GM23248 (cell line): ENCODE data around the gene SNAPIN. TPM values are rescaled to one million over a fixed set of nuclear protein-coding genes. Genes with fewer than 3 reads are reported as not detected.

ENCODE experiments used
- DNase-seq: peaks from one replicate; pipeline ENCODE4 v3.0.0-alpha.2; 2015
- H2AFZ ChIP-seq: fragments of 200-600 bp; sonication (generic); 2 replicates; pipeline ENCODE4 v1.6.1; 2016; ENCODE audit warnings: antibody characterized with exemption
- H3F3A ChIP-seq: fragments of 200-600 bp; sonication (generic); 2 replicates; pipeline ENCODE4 v1.6.1; 2016; ENCODE audit warnings: mild to moderate bottlenecking, antibody characterized with exemption, mixed run types; ENCODE audit not compliant: insufficient read depth
- H3K27ac ChIP-seq: fragments of 200-600 bp; sonication (generic); 2 replicates; pipeline ENCODE4 v1.5.1; 2016; ENCODE audit warnings: mild to moderate bottlenecking
- H3K27me3 ChIP-seq: fragments of 200-600 bp; sonication (generic); replicated peaks from 2 replicates; pipeline ENCODE4 v1.6.1; 2016; ENCODE audit warnings: mild to moderate bottlenecking; ENCODE audit not compliant: insufficient read depth
- H3K36me3 ChIP-seq: fragments of 200-600 bp; sonication (generic); 2 replicates; pipeline ENCODE4 v1.6.1; 2016; ENCODE audit warnings: low read depth, mild to moderate bottlenecking
- H3K4me1 ChIP-seq: fragments of 200-600 bp; sonication (generic); 2 replicates; pipeline ENCODE4 v1.6.1; 2016; ENCODE audit warnings: mild to moderate bottlenecking; ENCODE audit not compliant: insufficient read depth
- H3K4me2 ChIP-seq: fragments of 200-600 bp; sonication (generic); one replicate; pipeline ENCODE4 v1.6.1; 2016; ENCODE audit warnings: mild to moderate bottlenecking; ENCODE audit not compliant: unreplicated experiment
- H3K4me3 ChIP-seq: fragments of 200-600 bp; sonication (generic); 2 replicates; pipeline ENCODE4 v1.5.1; 2016; ENCODE audit warnings: mild to moderate bottlenecking
- H3K79me2 ChIP-seq: fragments of 200-600 bp; sonication (generic); 2 replicates; pipeline ENCODE4 v1.6.1; 2016; ENCODE audit warnings: mild to moderate bottlenecking; ENCODE audit not compliant: insufficient read depth
- H3K9ac ChIP-seq: fragments of 200-600 bp; sonication (generic); 2 replicates; pipeline ENCODE4 v1.6.1; 2016; ENCODE audit warnings: mild to moderate bottlenecking
- H3K9me2 ChIP-seq: fragments of 200-600 bp; sonication (generic); 2 replicates; pipeline ENCODE4 v1.6.1; 2016; ENCODE audit warnings: mixed run types, mild to moderate bottlenecking, moderate library complexity; ENCODE audit not compliant: insufficient read depth
- H3K9me3 ChIP-seq: fragments of 200-600 bp; sonication (generic); one replicate; pipeline ENCODE4 v1.6.1; 2017; ENCODE audit warnings: low read depth
- H4K20me1 ChIP-seq: fragments of 200-600 bp; sonication (generic); 2 replicates; pipeline ENCODE4 v1.6.0; 2016; ENCODE audit not compliant: insufficient read depth
- EZH2 ChIP-seq: fragments of 200-600 bp; sonication (generic); IDR thresholded peaks from 2 replicates; pipeline ENCODE4 v1.6.1; 2018; ENCODE audit warnings: antibody characterized with exemption, mild to moderate bottlenecking; ENCODE audit not compliant: insufficient read depth, poor library complexity, severe bottlenecking
- EZH2phosphoT487 ChIP-seq: fragments of 200-600 bp; sonication (generic); IDR thresholded peaks from 2 replicates; pipeline ENCODE4 v1.6.1; 2018; ENCODE audit warnings: antibody characterized with exemption, moderate library complexity, mild to moderate bottlenecking, low read depth; ENCODE audit not compliant: insufficient read depth
- whole genome bisulfite sequencing, 2 experiments: methylation state at CpG; one replicate each; pipeline ENCODE4 v1.1.6; 2015 to 2017; ENCODE audit warnings: low lambda C conversion rate in 2 of 2, low coverage in 1 of 2; ENCODE audit errors: missing lambda C conversion rate in 2 of 2; 5-methylcytosine and 5-hydroxymethylcytosine counted together
- in situ Hi-C: fragments of 300-500 bp; cut with MboI; formaldehyde crosslinking; loops from 2 replicates; pipeline ENCODE4 v1.15.0; 2020
- polyA plus RNA-seq: library from polyadenylated mRNA; unstranded; fragments of >200 nt; fragmentation: Nextera tagmentation; extraction: Ambion mirVana; gene quantifications from 2 replicates; pipeline ENCODE4 v1.2.1, GENCODE V29; 2016
- total RNA-seq: library from RNA; depleted of rRNA; stranded (reverse); fragments of >200 nt; shearing (Covaris generic); gene quantifications from 2 replicates; pipeline ENCODE4 v1.2.3, GENCODE V29; 2014; rRNA removed

Gene SNAPIN, protein sequence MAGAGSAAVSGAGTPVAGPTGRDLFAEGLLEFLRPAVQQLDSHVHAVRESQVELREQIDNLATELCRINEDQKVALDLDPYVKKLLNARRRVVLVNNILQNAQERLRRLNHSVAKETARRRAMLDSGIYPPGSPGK
- 50.2 and 70.5 TPM in 2 replicates for total RNA-seq
- polyA plus RNA-seq = 82.1 and 83.8 TPM in 2 replicates

GRCh38 chr1:153658400-153659174 lies at the start of gene SNAPIN:
TSS of gene SNAPIN (plus strand) at chr1:153658703. CDS start at chr1:153658744, 41 bp downstream.
- no peaks in the 10 kb centered on the region for H3K27me3 ChIP-seq
- H3F3A ChIP-seq = peaks cover 35% of the 10 kb centered on the region
- H3K4me3 ChIP-seq = peak within 1 kb of the TSS; percentile 85
- H3K9ac ChIP-seq = peak within 1 kb of the TSS; percentile 75
- DNase-seq = peak; percentile 96
- no peaks in the 10 kb centered on the region for H4K20me1 ChIP-seq
- H3K9me3 ChIP-seq = no peaks in the 10 kb centered on the region
- peaks cover 19% of the 10 kb centered on the region for H3K79me2 ChIP-seq
- H3K4me2 ChIP-seq = peak within 1 kb of the TSS; percentile 77
- H3K9me2 ChIP-seq = no peaks in the 10 kb centered on the region
- peaks cover 10% of the 10 kb centered on the region; the same call in 1 of the 2 replicates for H3K4me1 ChIP-seq
- TF ChIP-seq EZH2phosphoT487 = no peak
- no peak for TF ChIP-seq EZH2
- in situ Hi-C loops = no loop called here
- 3 to 4% methylated on average over 39 to 53 of the region's 53 CpGs for WGBS, 2 experiments
- 0 out of 2 replicates have a peak within 1 kb of the TSS, but pooled peaks have one; percentile 18 for H3K27ac ChIP-seq
- peak within 1 kb of the TSS; percentile 79 for H2AFZ ChIP-seq
- peaks cover 27% of the 10 kb centered on the region for H3K36me3 ChIP-seq

GRCh38 chr1:153608742-153609584 lies 49.5 kb upstream of the SNAPIN start:
- TF ChIP-seq EZH2 (no peak), EZH2phosphoT487 (no peak)
- peaks cover 54% of the 10 kb centered on the region for H3F3A ChIP-seq
- in situ Hi-C loops = no loop called here
- peak overlapping the region; percentile 62 for H3K4me3 ChIP-seq
- H3K27ac ChIP-seq = peak overlapping the region; percentile 76
- peaks cover 32% of the 10 kb centered on the region for H3K4me1 ChIP-seq
- peak overlapping the region; percentile 71 for H3K9ac ChIP-seq
- no peaks in the 10 kb centered on the region for H4K20me1 ChIP-seq
- H3K36me3 ChIP-seq = peaks cover 36% of the 10 kb centered on the region
- DNase-seq = peak; percentile 95
- H3K4me2 ChIP-seq = peak overlapping the region; percentile 55
- WGBS, 2 experiments = 8% methylated on average over 19 of the region's 19 CpGs
- H3K9me2 ChIP-seq = no peaks in the 10 kb centered on the region
- peaks cover 83% of the 10 kb centered on the region for H3K79me2 ChIP-seq
- no peaks in the 10 kb centered on the region for H3K27me3 ChIP-seq
- no peaks in the 10 kb centered on the region for H3K9me3 ChIP-seq
- H2AFZ ChIP-seq = no peak overlapping the region

DNA sequence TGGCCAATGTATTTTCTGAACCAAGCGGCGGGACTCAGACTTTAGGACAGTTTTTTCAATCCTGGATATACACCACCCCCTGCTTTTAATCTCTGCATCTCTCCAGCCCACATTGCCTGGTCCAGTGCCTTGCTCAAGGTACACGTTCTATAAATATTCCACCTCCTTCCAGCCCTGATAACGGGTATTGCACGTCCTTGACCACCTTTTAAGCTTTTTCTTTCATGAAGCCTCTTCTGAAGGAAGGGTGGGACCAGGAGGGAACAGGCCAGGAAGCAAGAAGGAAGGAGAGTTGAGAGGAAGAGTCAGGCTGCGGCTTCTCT lies 49.0 kb upstream of the SNAPIN start:
- no peaks in the 10 kb centered on the region for H3K27me3 ChIP-seq
- H3K36me3 ChIP-seq = peaks cover 30% of the 10 kb centered on the region
- in situ Hi-C loops = no loop called here
- no peaks in the 10 kb centered on the region for H3K9me2 ChIP-seq
- no peak for DNase-seq
- no peaks in the 10 kb centered on the region for H4K20me1 ChIP-seq
- peak overlapping the region; percentile 62 for H3K4me3 ChIP-seq
- no peak overlapping the region for H2AFZ ChIP-seq
- H3K9ac ChIP-seq = peak overlapping the region; percentile 71
- peaks cover 48% of the 10 kb centered on the region for H3F3A ChIP-seq
- 69 to 73% methylated on average over 6 of the region's 6 CpGs for WGBS, 2 experiments
- peak overlapping the region; percentile 55 for H3K4me2 ChIP-seq
- TF ChIP-seq EZH2phosphoT487 = no peak
- no peak for TF ChIP-seq EZH2
- no peaks in the 10 kb centered on the region for H3K9me3 ChIP-seq
- peak overlapping the region; percentile 76 for H3K27ac ChIP-seq
- peaks cover 32% of the 10 kb centered on the region for H3K4me1 ChIP-seq
- H3K79me2 ChIP-seq = peaks cover 77% of the 10 kb centered on the region

- Histone ChIP-seq H3K4me3 (peak overlapping the region; percentile 62), H3K79me2 (peaks cover 77% of the 10 kb centered on the region), H3K4me1 (peaks cover 32% of the 10 kb centered on the region), H3K4me2 (peak overlapping the region; percentile 55), H3K27me3 (no peaks in the 10 kb centered on the region), H3F3A (peaks cover 40% of the 10 kb centered on the region), H3K9me2 (no peaks in the 10 kb centered on the region), H3K9ac (peak overlapping the region; percentile 71), H3K27ac (peak overlapping the region; percentile 76), H2AFZ (no peak overlapping the region), H4K20me1 (no peaks in the 10 kb centered on the region), H3K9me3 (no peaks in the 10 kb centered on the region), H3K36me3 (peaks cover 22% of the 10 kb centered on the region)
- WGBS, 2 experiments = 48 to 52% methylated on average over 4 of the region's 4 CpGs
- peak; percentile 82 for DNase-seq
- in situ Hi-C loops = no loop called here
- TF ChIP-seq EZH2 = no peak
- no peak for TF ChIP-seq EZH2phosphoT487
These were observed 48.2 kb upstream of the SNAPIN start for GRCh38 chr1:153610334-153610733.
